ENCODE results near the gene NOCT.
"Not testable (repeated sequence)": the region's sequence is repeated elsewhere in the genome, so short reads cannot be mapped to it uniquely, and the experiment has no call there.

The NOCT gene, protein sequence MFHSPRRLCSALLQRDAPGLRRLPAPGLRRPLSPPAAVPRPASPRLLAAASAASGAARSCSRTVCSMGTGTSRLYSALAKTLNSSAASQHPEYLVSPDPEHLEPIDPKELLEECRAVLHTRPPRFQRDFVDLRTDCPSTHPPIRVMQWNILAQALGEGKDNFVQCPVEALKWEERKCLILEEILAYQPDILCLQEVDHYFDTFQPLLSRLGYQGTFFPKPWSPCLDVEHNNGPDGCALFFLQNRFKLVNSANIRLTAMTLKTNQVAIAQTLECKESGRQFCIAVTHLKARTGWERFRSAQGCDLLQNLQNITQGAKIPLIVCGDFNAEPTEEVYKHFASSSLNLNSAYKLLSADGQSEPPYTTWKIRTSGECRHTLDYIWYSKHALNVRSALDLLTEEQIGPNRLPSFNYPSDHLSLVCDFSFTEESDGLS

DNA sequence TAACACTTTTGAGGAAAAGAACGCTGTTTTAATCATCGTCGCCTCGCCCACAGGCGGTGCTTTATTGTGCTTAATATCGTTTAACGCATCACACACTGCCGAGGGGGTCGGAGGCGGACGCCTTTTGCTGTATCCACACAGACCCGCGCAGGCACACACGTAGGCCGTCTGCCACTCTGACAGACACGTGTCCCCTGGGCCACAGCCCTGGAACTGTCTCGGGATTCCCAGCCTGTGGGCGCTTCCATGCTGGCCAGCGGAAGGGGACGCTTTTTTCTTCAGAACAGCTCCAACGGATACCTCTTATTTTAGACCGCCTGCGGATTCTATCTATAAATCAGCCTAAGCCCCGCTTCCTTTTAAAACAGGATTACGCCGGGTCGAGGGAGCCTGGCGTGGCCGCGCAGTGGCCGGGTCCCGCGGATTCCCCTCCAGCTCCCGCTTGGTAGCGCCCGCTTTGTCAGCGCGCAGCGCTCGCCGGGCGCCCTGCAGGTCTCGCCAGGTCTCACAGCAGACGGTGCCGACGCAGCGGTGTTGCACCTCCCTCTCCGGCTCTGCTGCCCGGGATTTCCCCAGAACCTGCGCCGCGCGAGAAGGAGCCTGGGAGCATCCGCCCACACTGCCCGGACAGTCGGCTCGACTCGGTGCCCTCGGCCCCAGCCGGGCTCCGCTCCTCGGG is at the start of gene NOCT:
TSS of gene NOCT (plus strand) at position 513 of the 679 bp plus-strand sequence. CDS start 201 bp downstream, outside the sequence.
- DNase-seq (ENCODE audit: low read depth), result peak; percentile 90

DNA sequence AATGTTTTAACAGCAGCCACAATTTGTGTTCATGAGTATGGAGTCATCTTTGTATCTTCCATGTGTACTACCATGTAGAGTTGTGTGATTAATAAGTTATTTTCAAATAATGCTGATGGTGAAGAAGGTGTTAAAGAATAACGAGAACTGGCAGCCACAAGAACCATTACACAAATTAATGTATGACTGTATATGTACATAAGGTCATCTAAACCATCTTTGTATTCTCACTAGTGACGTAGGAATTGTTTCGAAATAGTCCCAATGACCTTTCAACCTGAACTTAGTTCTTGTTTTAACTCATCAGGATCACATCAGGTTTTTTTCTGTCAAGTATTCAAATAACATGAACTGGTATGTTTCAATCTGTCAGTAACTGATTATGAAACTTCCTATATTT is 48.3 kb upstream of the NOCT start:
- DNase-seq (ENCODE audit: low read depth), result no peak

DNA sequence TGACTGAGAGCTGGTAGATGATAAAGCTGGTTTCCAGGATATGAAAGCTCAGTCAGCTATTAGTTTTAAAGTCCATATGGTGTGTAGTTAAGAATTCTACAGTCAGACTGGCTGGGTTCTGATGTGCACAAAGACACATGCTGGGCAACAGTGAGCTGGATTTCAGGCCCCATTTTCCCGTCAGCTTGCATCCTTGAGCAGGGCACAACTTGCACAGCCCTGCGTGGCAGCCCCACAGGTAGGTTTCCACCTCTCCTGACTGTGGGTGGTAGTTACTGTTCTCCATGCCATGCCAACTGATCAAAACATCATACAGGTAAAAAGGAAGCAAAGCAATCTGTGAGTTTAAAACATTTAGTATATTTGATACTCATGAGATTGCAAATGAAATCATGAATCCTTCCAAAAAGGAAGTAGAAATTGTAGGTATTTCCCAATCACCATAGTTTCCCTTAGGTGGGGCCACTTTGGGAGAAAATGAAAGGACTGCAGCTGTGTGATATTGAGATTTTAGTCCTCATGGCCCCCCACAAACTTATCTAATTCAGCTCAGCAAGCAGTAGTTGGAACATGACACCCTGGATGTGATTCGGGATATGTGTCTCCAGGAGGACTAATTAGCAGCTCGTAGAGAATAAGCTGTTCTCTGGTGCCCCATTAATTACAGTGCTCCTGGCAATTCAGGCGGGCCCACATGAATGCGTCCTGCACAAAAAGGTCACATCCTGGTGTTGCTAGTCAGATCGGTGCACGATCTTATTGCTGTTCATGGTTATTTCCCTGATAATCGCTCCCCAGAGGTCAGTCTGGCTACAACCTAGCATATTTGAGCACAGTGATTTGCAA is 42.4 kb upstream of the NOCT start:
- DNase-seq (ENCODE audit: low read depth), result no peak

DNA sequence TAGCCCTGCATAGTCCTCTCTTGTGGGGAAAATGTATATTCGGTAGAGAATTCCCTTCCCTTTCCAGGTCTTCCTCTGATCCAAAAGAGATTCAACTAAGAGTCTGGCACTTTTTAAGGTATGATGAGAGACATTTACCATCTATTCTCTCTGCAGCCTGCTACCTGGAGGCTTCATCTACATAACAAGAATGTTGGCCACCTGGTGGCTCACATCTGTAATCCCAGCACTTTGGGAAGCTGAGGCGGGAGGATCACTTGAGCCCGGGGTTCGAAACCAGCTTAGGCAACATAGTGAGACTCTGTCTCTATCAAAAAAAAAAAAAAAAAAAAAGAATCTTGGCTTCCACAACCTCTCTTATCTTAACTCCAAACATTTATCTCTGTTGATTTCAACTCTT is 40.4 kb upstream of the NOCT start:
- no peak for DNase-seq (ENCODE audit: low read depth)

DNA sequence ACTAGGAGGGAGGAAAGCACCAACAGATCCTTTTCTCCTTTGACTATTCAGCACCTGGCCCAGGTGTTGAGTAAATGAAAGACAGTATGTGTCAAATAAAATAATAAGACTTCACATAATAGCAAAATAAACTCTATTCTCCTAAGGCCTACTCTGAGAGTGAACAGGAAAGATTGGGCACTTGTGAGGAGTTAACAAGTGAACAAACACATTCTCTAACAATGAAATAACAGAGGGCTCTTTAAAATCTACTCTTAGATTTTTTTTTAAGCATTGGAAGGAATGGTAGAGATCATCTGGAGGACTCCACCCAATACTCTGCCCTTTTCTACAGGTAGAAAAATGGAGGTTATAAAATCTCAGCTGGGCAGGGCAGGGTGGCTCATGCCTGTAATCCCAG is 39.1 kb upstream of the NOCT start:
- no peak for DNase-seq (ENCODE audit: low read depth)

DNA sequence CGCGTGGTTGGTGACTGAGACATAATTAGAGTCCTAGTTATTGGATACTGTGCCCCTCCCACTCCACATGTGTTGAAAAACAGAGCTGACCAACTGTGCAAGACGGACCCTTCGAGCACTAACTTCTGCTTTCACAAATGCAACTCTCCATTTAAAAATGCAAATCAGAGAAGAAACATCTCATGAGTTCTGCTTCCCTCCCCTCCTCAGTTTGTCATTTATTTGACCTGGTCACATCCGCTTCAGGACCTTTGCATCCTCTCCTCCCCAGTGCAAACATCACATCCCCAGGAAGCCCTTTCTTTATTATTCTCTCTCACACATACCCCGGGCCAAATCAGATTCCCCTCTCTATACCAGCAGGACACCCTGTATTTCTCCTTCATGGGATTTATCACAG is 38.1 kb upstream of the NOCT start:
- no peak for DNase-seq (ENCODE audit: low read depth)

DNA sequence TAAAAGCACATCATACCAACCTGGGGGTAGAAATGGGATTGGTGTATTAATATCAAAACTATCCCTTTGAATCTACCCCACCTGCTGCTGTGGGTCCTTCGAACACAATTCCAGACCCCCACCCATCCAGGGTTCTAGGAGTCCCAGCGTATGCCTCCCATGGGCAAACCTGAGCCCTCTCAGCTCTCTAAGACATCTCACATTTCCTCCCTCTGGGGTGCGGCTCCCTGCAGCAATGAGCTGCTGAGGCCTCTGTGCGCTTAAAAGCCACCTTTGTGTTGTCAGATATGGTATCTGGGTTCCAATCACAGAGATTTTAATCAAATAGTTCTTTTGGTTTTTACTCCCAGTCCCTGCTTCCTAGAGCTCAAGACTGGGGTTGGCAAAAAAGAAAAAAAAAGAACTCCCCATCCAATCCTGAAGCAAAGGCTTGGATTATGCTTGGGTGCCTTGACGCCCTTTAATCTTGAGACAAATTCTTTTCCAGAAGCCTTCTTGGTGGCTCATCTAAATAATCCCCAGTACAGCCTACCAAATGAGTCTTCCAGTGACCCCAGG is 37.5 kb upstream of the NOCT start:
- DNase-seq (ENCODE audit: low read depth), result no peak

DNA sequence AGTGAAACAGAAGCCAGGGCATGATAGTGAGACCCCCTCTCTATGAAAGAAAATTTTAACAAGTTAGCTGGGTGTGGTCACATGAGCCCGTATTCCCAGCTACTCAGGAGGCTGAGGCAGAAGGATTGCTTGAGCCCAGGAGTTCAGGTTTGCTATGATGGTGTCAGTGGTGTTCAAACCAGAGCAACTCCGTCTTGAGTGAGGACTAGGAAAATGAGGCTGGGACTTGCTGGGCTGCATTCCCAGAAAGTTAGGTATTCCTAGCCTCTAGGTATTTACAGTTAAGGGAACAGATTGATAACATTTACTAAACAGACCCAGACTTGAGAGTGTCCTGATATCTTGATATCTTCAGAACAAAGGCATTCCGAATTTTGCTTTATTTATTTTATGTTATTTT is 37.0 kb upstream of the NOCT start:
- no peak for DNase-seq (ENCODE audit: low read depth)

DNA sequence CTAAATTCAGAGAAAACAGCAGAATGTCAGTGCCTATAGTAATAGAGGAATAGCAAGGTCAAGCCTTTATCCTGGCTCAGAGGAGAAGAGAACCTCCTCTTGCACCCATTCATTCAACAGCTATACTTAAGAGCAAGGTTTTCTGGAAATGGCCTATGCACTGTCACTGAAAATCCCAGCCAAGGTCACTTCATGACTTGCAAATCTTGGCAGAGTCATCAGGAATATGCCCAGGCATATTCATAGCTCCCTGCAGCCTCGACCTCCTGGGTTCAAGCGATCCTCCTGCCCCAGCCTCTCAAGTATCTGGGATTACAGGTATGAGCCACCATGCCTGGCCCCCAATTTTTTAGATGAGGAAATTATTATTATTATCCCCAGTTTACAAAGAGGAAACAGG is 35.8 kb upstream of the NOCT start:
- no peak for DNase-seq (ENCODE audit: low read depth)

DNA sequence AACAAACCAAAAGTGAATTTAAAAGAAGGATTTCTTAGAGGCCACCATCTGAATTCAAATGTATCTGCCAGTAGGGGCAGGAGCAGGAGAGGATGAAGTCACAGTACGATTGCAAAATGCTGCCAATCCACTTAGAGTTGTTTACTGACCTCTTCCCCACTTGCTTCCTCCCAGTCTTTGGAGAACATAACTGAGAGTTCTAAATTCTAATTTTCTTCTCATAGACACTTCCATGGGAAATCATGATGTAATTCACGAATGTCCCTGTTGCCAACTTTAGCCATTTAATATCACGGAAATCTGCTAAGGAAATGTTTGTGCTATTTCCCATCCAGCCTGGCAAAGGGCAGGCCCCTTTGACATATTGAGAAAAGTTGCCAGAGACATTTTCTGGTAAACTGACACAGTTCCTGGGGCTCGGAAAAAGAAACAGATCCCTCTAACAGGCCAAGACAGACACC is 33.6 kb upstream of the NOCT start:
- no peak for DNase-seq (ENCODE audit: low read depth)

DNA sequence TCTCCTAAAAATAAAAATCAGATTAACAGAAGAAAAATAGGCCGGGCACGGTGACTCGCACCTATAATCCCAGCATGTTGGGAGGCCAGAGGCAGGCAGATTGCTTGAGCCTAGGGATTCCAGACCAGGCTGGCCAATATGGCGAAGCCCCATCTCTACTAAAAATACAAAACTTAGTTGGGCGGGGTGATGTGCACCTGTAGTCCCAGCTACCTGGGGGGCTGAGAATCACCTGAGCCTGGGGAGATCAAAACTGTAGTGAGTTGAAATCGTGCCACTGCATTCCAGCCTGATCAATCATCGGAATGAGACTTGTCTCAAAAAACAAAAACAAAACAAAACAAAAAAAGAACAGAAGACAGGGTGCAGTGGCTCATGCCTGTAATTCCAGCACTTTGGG is 32.8 kb upstream of the NOCT start:
- no peak for DNase-seq (ENCODE audit: low read depth)

DNA sequence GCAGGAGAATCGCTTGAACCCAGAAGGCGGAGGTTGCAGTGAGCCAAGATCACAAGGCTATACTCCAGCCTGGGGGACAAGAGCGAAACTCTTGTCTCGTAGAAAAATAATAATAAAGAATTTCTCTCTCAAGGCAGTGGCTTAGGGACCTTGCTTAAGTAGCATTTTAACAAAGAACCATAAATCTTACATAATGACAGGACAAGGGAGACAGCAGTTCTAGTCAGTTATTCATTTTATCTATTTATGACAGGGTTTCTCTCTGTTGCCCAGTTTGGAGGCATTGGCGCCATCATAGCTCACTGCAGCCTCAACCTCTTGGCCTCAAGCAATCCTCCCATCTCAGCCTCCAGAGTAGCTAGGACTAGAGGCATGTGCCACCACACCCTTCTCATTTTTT is 31.9 kb upstream of the NOCT start:
- DNase-seq (ENCODE audit: low read depth), result no peak

DNA sequence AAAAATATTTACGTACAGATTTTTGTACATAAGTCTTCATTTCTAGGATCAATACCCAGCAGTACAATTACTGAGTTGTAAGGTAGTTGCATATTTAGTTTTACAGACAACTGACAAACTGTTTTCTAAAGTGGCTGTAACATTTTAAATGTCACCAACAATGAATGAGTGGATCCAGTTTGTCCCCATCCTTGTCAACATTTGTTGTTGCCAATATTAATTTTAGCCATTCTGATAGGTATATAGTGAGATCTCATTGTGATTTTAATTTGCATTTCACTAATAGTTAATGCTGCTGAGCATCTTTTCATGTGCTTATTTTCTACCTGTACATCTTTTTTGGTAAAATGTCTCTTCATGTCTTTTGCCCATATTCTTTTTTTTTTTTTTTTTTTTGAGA is 30.9 kb upstream of the NOCT start:
- DNase-seq (ENCODE audit: low read depth), result no peak

DNA sequence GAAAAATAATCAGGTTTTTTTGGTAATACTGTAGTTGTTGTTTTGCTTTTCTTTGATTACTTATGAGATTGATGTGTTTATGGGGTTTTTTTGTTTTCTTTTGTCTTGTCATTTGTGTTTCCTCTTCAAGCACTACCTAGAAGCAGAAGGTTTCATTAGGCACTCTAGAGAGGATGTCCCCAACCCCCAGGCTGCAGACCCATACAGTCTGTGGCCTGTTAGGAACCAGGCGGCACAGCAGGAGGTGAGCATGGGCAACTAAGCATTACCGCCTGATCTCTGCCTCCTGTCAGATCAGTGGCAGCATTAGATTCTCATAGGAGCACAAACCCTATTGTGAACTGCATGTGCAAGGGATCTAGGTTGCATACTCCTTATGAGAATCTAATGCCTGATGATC is 22.9 kb upstream of the NOCT start:
- DNase-seq (ENCODE audit: low read depth), result no peak

DNA sequence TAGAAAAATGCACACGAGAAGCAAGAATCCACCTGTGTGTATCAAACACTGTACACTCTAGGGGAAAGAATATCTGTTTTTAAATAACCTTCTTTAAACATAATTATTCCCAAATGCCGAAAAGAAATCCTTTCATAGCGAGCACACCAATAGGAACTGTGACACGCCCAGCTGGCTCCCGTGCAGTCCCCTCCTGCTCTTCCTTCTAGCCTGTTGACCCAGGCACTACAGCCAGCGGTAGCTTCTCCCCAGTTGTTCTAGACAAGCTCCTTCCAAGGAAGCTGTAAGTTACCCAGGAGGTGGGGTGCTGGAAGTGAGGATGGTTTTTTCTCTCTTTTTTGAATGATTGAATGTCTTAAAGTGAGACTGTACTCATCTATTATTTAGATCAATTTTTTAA is 19.5 kb upstream of the NOCT start:
- DNase-seq (ENCODE audit: low read depth), result no peak

DNA sequence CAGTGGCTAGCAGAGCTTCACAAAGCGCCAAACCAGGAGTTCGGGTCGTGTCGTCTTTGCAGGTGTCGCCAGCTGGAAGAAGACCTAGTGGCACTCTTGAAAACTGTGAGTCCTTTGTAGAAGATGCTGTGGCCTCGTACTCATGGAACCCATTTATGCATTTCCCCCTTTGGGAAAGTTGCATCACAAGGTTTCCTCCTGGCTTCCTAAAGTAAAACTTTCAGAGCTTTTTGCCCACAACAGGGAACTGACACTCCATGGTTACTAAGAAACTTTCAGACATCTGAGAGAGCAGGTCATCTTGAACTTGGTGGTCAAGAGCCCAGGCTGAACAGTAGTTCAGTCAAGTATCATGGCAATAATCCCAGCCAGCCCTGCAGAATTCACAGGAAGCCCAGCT is 15.9 kb upstream of the NOCT start:
- no peak for DNase-seq (ENCODE audit: low read depth)

DNA sequence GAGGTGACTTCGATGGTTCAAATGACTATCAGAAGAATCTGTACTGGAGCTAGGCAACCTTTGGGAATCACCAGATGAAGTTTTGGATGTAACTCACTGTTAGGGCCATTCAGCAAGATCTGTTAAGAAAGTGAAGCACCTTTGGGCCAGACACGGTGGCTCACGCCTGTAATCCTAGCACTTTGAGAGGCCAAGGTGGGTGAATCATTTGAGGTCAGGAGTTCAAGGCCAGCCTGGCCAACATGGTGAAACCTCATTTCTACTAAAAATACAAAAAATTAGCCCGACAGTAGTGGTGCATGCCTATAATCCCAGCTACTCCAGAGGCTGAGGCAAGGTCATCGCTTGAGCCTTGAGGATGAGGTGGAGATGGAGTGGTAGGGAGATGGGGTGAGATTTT is 15.4 kb upstream of the NOCT start:
- DNase-seq (ENCODE audit: low read depth), result not testable (repeated sequence)

DNA sequence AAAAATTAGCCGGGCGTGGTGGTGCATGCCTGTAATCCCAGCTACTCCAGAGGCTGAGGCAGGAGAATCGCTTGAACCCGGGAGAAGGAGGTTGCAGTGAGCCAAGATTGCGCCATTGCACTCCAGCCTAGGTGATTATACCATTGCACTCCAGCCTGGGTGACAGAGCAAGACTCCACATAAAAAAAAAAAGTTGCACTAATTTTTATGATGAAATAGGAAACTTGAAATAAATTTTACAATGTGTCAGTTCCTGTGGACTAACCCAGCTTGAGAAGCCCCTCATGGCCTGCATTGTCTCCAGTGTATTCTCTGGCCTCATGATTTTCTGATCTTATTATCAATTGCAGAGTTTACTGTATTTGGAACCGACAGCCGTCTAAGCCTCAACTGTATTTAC is 14.2 kb upstream of the NOCT start:
- not testable (repeated sequence) for DNase-seq (ENCODE audit: low read depth)

DNA sequence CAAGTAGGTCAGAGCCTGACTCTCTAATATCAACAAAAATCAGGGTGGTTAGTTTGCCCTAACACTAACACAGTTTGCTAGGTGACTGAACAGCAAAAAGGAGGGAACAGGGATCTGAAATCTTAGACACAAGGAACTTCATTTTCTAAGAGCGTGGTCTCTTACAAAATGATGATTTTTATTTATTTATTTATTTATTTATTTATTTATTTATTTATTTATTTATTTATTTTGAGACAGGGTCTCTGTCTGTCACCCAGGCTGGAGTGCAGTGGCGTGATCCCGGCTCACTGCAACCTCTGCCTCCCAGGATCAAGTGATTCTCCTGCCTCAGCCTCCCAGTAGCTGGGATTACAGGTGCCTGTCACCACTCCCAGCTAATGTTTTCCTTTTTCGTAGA is 11.9 kb upstream of the NOCT start:
- not testable (repeated sequence) for DNase-seq (ENCODE audit: low read depth)

DNA sequence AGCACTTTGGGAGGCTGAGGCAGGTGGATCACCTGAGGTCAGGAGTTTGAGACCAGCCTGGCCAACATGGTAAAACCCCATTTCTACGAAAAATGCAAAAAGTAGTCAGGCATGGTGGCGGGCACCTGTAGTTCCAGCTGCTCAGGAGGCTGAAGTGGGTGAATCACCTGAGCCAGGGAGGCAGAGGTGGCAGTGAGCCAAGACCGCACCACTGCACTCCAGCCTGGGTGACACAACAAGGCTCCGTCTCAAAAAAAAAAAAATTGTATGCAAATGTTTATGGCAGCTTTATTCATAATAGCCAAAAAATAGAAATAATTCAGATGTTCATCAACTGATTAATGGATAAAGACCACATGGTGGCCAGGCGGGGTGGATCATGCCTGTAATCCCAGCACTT is 9.8 kb upstream of the NOCT start:
- no peak for DNase-seq (ENCODE audit: low read depth)

DNA sequence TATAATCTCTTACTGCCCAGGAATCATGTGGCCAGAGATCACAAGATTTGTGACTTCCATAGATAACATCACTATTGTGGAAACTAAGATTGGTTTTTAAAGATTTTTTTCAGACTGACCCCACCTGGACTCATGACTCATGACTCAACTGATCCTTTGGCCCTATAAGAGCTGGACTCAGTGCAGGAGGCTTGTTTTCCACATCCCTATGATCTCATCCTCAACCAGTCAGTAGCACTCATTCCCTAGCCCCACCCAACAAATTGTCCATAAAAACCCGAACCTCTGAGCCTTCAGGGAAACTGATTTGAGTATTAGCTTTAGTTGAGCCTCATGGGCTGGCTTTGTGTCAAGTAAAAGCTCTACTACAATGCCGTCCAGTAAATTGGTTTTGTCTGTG is 7.9 kb upstream of the NOCT start:
- no peak for DNase-seq (ENCODE audit: low read depth)

DNA sequence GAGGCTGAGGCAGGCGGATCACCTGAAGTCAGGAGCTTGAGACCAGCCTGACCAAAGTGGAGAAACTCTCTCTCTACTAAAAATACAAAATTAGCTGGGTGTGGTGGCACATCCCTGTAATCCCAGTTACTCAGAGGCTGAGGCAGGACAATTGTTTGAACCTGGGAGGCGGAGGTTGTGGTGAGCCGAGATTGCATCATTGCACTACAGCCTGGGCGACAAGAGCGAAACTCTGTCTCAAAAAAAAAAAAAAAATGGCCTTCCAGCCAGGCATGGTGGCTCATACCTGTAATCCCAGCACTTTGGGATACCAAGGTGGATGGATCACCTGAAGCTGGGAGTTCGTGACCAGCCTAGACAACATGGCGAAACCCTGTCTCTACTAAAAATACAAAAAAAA is 7.3 kb upstream of the NOCT start:
- DNase-seq (ENCODE audit: low read depth), result not testable (repeated sequence)

All from activated T-helper 9 cell treated with anti-CD3 and anti-CD28 coated beads, Interleukin-2, amount 50 U/mL, for 16 hours (primary cell).